K562 (cell line): ENCODE measurements around the gene P2RY11. TPM values are rescaled to one million over a fixed set of nuclear protein-coding genes. Genes with fewer than 3 reads are reported as not detected.

Experiments used
- ADNP ChIP-seq: fragments of 200-800 bp; sonication (Bioruptor generic); IDR thresholded peaks from 2 replicates; pipeline ENCODE4 v1.6.1; 2016; ENCODE audit warnings: missing genetic modification characterization, missing compliant biosample characterization
- BDP1 ChIP-seq: IDR thresholded peaks from 3 replicates; pipeline ENCODE4 v1.6.1; 2011; ENCODE audit not compliant: insufficient read length, insufficient read depth
- HDGF ChIP-seq: fragments of 450-650 bp; IDR thresholded peaks from 2 replicates; pipeline ENCODE4 v1.6.1; 2016
- HNRNPLL ChIP-seq: fragments of 200-400 bp; formaldehyde crosslinking; IDR thresholded peaks from 2 replicates; pipeline ENCODE4 v1.6.1; 2017; ENCODE audit warnings: low read length, low read depth, mild to moderate bottlenecking; ENCODE audit not compliant: poor library complexity, severe bottlenecking
- MAFG ChIP-seq: fragments of 450-650 bp; conservative IDR thresholded peaks from 2 replicates; pipeline ENCODE4 v1.6.1; 2016; ENCODE audit warnings: missing genetic modification characterization, missing compliant biosample characterization
- MTA3 ChIP-seq: fragments of 450-650 bp; formaldehyde crosslinking; IDR thresholded peaks from 2 replicates; pipeline ENCODE4 v1.6.1; 2017; ENCODE audit warnings: mild to moderate bottlenecking, borderline replicate concordance
- TEAD4 ChIP-seq, 2 experiments: sonication (generic) in 1 of 2; formaldehyde crosslinking in 1 of 2; IDR thresholded peaks; 2 replicates each; pipeline versions ENCODE4 v1.6.1 to v1.8.0; 2012 to 2022; ENCODE audit warnings: borderline replicate concordance in 1 of 2, inconsistent platforms in 1 of 2, low read length in 1 of 2, mild to moderate bottlenecking in 1 of 2, missing genetic modification reagents in 1 of 2
- ZNF76 ChIP-seq: fragments of 250-450 bp; sonication (Bioruptor Pico); IDR thresholded peaks from 2 replicates; pipeline ENCODE4 v1.4.0; 2020; ENCODE audit warnings: mild to moderate bottlenecking, moderate library complexity, borderline replicate concordance
- polyA plus RNA-seq, 8 experiments: library from polyadenylated mRNA; depleted of rRNA in 4 of 8; stranded (reverse) in 5 of 8; unstranded in 3 of 8; fragments of >200 nt; fragmentation: Nextera tagmentation in 2 of 8; fragmentation: Illumina TruSeq in 1 of 8; extraction: Ambion mirVana in 2 of 8; extraction: Trizol in 1 of 8; gene quantifications; 2 replicates each; pipeline versions ENCODE4 v1.2.1 to v1.2.3, GENCODE V29; 2011 to 2014; ENCODE audit warnings: inconsistent platforms in 1 of 8, missing spikeins in 1 of 8
- total RNA-seq, 7 experiments: library from RNA; depleted of rRNA in 6 of 7; stranded (reverse); fragments of >200 nt in 6 of 7; fragmentation: Illumina TruSeq in 2 of 7; extraction: Trizol in 2 of 7; gene quantifications; 2 replicates each; pipeline versions ENCODE4 v1.2.1 to v1.2.3, GENCODE V29; 2011 to 2021; ENCODE audit warnings: low replicate concordance in 1 of 7
- TF ChIP-seq, protein P1 (sequence below): fragments of 450-650 bp; formaldehyde crosslinking; IDR thresholded peaks from 2 replicates; pipeline ENCODE4 v1.4.0; 2020; ENCODE audit warnings: mild to moderate bottlenecking, mixed read lengths
- TF ChIP-seq, protein P2 (sequence below), 2 experiments: fragments of 450-650 bp; IDR thresholded peaks; 2 replicates each; pipeline ENCODE4 v1.6.1; 2016
- TF ChIP-seq, protein P3 (sequence below), 2 experiments: fragments of 200-800 bp in 1 of 2; sonication (Bioruptor generic) in 1 of 2; sonication (generic) in 1 of 2; formaldehyde crosslinking in 1 of 2; IDR thresholded peaks in 1 of 2; conservative IDR thresholded peaks in 1 of 2; 2 replicates each; pipeline versions ENCODE4 v1.5.0 to v1.6.1; 2016 to 2020; ENCODE audit warnings: missing compliant biosample characterization in 1 of 2, missing genetic modification characterization in 1 of 2, missing genetic modification reagents in 1 of 2
- TF ChIP-seq, protein P4 (sequence below), 3 experiments: fragments of 200-800 bp in 1 of 3; sonication (Bioruptor generic) in 1 of 3; sonication (generic) in 1 of 3; formaldehyde crosslinking in 1 of 3; IDR thresholded peaks; 2 replicates each; pipeline versions ENCODE4 v1.6.1 to v1.8.0; 2016 to 2022; ENCODE audit warnings: mild to moderate bottlenecking in 2 of 3, missing compliant biosample characterization in 2 of 3, missing genetic modification characterization in 2 of 3, missing genetic modification reagents in 1 of 3
- TF ChIP-seq, protein P5 (sequence below): fragments of 250-450 bp; sonication (Bioruptor Pico); IDR thresholded peaks from 2 replicates; pipeline ENCODE4 v1.4.0; 2020

The P2RY11 gene
- total and polyA plus RNA-seq, 9 of the 15 experiments (the other 6 are each of a cell fraction or from before 2014, with no cell fraction given): 0.03 to 10.1 (median 1.5) TPM

DNA sequence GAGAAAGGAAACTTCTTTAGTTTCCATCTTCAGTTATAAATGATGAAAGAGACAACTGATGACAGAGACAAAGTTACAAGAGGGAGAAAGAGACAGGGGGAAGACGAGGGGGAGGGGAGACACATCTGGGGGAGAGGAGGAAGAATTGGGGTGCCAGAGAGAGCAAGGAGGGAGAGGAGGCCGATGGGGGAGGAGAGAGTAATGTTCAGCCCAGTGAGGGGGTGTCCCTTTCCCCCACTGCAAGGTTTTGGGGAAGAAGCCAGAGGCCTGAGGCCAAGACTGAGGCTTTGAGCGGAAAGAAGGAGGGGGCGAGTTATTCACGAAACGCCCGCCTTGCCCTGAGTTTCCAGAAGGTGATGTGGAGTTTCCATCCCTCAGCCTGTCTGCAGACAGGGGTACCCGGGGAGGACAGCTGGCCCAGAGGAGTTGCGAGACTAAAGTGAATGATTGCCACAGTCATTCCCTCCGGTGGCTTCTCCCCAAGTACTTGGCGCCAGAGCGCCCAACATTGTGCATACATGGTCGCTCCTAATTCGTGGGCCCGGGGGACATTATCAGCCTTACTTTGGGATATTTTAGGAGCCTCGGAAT is 5.9 kb upstream of the P2RY11 start (continued):
- TF ChIP-seq, protein P1, sequence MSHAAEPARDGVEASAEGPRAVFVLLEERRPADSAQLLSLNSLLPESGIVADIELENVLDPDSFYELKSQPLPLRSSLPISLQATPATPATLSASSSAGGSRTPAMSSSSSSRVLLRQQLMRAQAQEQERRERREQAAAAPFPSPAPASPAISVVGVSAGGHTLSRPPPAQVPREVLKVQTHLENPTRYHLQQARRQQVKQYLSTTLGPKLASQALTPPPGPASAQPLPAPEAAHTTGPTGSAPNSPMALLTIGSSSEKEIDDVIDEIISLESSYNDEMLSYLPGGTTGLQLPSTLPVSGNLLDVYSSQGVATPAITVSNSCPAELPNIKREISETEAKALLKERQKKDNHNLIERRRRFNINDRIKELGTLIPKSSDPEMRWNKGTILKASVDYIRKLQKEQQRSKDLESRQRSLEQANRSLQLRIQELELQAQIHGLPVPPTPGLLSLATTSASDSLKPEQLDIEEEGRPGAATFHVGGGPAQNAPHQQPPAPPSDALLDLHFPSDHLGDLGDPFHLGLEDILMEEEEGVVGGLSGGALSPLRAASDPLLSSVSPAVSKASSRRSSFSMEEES (CRISPR knock-in tag): no peak
- TF ChIP-seq, protein P2, sequence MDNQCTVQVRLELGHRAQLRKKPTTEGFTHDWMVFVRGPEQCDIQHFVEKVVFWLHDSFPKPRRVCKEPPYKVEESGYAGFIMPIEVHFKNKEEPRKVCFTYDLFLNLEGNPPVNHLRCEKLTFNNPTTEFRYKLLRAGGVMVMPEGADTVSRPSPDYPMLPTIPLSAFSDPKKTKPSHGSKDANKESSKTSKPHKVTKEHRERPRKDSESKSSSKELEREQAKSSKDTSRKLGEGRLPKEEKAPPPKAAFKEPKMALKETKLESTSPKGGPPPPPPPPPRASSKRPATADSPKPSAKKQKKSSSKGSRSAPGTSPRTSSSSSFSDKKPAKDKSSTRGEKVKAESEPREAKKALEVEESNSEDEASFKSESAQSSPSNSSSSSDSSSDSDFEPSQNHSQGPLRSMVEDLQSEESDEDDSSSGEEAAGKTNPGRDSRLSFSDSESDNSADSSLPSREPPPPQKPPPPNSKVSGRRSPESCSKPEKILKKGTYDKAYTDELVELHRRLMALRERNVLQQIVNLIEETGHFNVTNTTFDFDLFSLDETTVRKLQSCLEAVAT (IDR thresholded peaks at IDR 0.05): 0 out of 4 replicates have a peak, but pooled peaks of 1 of the 2 experiments have one; percentile 33
- TF ChIP-seq ADNP (tag) (peak; percentile 97), MAFG (tag) (no peak), HDGF (no peak), HNRNPLL (no peak), MTA3 (no peak), TEAD4 (IDR thresholded peaks at IDR 0.05; ENCODE audit: low read length) (no peak), TEAD4 (CRISPR knock-in tag; IDR thresholded peaks at IDR 0.05; ENCODE audit: borderline replicate concordance) (no peak), ZNF76 (CRISPR knock-in tag) (no peak), BDP1 (no peak)
- TF ChIP-seq, protein P3, sequence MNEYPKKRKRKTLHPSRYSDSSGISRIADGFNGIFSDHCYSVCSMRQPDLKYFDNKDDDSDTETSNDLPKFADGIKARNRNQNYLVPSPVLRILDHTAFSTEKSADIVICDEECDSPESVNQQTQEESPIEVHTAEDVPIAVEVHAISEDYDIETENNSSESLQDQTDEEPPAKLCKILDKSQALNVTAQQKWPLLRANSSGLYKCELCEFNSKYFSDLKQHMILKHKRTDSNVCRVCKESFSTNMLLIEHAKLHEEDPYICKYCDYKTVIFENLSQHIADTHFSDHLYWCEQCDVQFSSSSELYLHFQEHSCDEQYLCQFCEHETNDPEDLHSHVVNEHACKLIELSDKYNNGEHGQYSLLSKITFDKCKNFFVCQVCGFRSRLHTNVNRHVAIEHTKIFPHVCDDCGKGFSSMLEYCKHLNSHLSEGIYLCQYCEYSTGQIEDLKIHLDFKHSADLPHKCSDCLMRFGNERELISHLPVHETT (CRISPR knock-in tag; conservative IDR thresholded peaks at IDR 0.05 in 1 of 2, IDR thresholded peaks at IDR 0.05 in 1 of 2): 0 out of 4 replicates have a peak, but pooled peaks of 1 of the 2 experiments have one; percentile 20
- TF ChIP-seq, protein P4, sequence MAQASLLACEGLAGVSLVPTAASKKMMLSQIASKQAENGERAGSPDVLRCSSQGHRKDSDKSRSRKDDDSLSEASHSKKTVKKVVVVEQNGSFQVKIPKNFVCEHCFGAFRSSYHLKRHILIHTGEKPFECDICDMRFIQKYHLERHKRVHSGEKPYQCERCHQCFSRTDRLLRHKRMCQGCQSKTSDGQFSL (CRISPR knock-in tag; IDR thresholded peaks at IDR 0.05): no peak
- TF ChIP-seq, protein P4 (tag; IDR thresholded peaks at IDR 0.05): no peak
- TF ChIP-seq, protein P5, sequence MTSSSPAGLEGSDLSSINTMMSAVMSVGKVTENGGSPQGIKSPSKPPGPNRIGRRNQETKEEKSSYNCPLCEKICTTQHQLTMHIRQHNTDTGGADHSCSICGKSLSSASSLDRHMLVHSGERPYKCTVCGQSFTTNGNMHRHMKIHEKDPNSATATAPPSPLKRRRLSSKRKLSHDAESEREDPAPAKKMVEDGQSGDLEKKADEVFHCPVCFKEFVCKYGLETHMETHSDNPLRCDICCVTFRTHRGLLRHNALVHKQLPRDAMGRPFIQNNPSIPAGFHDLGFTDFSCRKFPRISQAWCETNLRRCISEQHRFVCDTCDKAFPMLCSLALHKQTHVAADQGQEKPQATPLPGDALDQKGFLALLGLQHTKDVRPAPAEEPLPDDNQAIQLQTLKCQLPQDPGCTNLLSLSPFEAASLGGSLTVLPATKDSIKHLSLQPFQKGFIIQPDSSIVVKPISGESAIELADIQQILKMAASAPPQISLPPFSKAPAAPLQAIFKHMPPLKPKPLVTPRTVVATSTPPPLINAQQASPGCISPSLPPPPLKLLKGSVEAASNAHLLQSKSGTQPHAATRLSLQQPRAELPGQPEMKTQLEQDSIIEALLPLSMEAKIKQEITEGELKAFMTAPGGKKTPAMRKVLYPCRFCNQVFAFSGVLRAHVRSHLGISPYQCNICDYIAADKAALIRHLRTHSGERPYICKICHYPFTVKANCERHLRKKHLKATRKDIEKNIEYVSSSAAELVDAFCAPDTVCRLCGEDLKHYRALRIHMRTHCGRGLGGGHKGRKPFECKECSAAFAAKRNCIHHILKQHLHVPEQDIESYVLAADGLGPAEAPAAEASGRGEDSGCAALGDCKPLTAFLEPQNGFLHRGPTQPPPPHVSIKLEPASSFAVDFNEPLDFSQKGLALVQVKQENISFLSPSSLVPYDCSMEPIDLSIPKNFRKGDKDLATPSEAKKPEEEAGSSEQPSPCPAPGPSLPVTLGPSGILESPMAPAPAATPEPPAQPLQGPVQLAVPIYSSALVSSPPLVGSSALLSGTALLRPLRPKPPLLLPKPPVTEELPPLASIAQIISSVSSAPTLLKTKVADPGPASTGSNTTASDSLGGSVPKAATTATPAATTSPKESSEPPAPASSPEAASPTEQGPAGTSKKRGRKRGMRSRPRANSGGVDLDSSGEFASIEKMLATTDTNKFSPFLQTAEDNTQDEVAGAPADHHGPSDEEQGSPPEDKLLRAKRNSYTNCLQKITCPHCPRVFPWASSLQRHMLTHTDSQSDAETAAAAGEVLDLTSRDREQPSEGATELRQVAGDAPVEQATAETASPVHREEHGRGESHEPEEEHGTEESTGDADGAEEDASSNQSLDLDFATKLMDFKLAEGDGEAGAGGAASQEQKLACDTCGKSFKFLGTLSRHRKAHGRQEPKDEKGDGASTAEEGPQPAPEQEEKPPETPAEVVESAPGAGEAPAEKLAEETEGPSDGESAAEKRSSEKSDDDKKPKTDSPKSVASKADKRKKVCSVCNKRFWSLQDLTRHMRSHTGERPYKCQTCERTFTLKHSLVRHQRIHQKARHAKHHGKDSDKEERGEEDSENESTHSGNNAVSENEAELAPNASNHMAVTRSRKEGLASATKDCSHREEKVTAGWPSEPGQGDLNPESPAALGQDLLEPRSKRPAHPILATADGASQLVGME (CRISPR knock-in tag): no peak
